DOHH2 (cell line): ENCODE results near the gene STK11.

Experiments
- EZH2phosphoT487 ChIP-seq: fragments of 200-600 bp; sonication (generic); IDR thresholded peaks from 2 replicates; pipeline ENCODE4 v1.6.1; 2017; ENCODE audit warnings: borderline replicate concordance, mild to moderate bottlenecking, antibody characterized with exemption, low read length, moderate library complexity, mixed read lengths
- TF ChIP-seq, protein P1 (sequence below): fragments of 200-600 bp; sonication (generic); IDR thresholded peaks from one replicate; pipeline ENCODE4 v1.5.1; 2014; ENCODE audit warnings: antibody characterized with exemption, mild to moderate bottlenecking, low read depth, low read length; ENCODE audit not compliant: poor library complexity, severe bottlenecking

DNA sequence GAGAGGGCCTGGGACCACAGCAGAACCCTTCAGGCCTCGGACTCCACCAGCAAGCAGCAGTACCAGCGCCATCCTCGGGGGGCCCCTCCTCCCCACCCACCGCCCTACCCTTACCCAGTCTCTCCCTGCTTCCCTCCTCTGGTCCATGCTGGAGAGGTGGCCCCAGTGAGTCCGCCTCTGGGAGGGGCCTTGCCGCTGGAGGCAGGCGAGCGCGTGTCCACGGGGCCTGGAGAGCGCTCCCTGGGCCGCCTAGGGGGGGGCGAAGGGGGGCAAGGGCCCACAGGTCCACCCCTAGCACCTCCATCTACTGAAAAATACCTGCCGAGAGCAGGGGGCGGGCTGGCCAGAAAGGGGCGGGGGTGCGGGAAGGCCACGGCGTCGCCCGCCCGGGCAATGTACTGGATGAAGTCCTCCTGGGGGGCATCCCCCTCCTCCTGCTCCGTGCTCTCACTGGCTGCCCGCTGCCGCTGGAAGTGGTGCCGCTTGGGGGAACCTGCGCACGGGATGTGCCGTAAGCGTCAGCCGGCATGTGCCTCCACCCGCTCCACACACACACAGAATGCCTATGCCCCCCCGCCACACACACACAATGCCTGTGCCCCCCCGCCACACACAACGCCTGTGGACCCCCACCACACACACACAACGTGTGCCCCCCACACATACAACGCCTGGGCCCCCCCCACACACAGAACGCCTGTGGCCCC, 25.4 kb downstream of the STK11 start:
- TF ChIP-seq, protein P1, sequence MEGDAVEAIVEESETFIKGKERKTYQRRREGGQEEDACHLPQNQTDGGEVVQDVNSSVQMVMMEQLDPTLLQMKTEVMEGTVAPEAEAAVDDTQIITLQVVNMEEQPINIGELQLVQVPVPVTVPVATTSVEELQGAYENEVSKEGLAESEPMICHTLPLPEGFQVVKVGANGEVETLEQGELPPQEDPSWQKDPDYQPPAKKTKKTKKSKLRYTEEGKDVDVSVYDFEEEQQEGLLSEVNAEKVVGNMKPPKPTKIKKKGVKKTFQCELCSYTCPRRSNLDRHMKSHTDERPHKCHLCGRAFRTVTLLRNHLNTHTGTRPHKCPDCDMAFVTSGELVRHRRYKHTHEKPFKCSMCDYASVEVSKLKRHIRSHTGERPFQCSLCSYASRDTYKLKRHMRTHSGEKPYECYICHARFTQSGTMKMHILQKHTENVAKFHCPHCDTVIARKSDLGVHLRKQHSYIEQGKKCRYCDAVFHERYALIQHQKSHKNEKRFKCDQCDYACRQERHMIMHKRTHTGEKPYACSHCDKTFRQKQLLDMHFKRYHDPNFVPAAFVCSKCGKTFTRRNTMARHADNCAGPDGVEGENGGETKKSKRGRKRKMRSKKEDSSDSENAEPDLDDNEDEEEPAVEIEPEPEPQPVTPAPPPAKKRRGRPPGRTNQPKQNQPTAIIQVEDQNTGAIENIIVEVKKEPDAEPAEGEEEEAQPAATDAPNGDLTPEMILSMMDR, result peak; percentile 16
- TF ChIP-seq EZH2phosphoT487, result no peak
